Endothelial cell of umbilical vein (primary cell): Measurements from ENCODE around the gene SEMA4C. TPM values are rescaled to one million over a fixed set of nuclear protein-coding genes. Genes with fewer than 3 reads are reported as not detected.
A peak's percentile ranks its signal among the peaks of the same experiment; 100 is the strongest.

Experiments
- BruUV-seq: library from RNA; stranded (reverse); fragments of 400-500 nt; replicated peaks from 2 replicates; lab custom pipeline; 2021; lab: Mats Ljungman, UMichigan
- CTCF ChIA-PET: fragments of 300-600, 350-600 bp; sonication (Branson Sonifier 250); formaldehyde crosslinking; loops from one replicate; lab custom pipeline; 2021; ENCODE audit warnings: antibody characterized with exemption, inconsistent platforms; lab: Charles Lee
- POLR2A ChIA-PET: fragments of 300-600, 350-600 bp; sonication (Branson Sonifier 250); formaldehyde crosslinking; loops from one replicate; lab custom pipeline; 2021; ENCODE audit warnings: antibody characterized with exemption, inconsistent platforms; lab: Charles Lee
- DNase-seq: peaks from one replicate; pipeline ENCODE4 v3.0.0-alpha.2; 2011; ENCODE audit warnings: low read depth, low spot score
- FAIRE-seq: peaks from 2 replicates; lab custom pipeline; 2011; peaks lifted over from hg19 to GRCh38; lab: Jason Lieb, UNC
- H2AFZ ChIP-seq: 2 replicates; pipeline ENCODE4 v1.6.0; 2012; ENCODE audit warnings: low read depth, low read length, control low read depth, inconsistent platforms
- H3K27ac ChIP-seq: 2 replicates; pipeline ENCODE4 v1.5.1; 2011; ENCODE audit warnings: low read depth, mild to moderate bottlenecking, control low read depth, low read length, moderate library complexity; ENCODE audit not compliant: insufficient read depth
- H3K27me3 ChIP-seq, 2 experiments: 2 replicates each; pipeline versions ENCODE4 v1.6.0 to v1.6.1; 2011; ENCODE audit warnings: low read length in 2 of 2, mixed read lengths in 1 of 2; ENCODE audit not compliant: control insufficient read depth in 2 of 2, insufficient read depth in 2 of 2
- H3K36me3 ChIP-seq, 2 experiments: 2 replicates in 1 of 2; 3 replicates in 1 of 2; pipeline ENCODE4 v1.5.1; 2011; ENCODE audit warnings: low read length in 2 of 2, mild to moderate bottlenecking in 1 of 2, moderate library complexity in 1 of 2; ENCODE audit not compliant: control insufficient read depth in 2 of 2, insufficient read depth in 2 of 2; ENCODE audit errors: extremely low read depth in 1 of 2
- H3K4me1 ChIP-seq: 3 replicates; pipeline ENCODE4 v1.5.1; 2011; ENCODE audit warnings: mild to moderate bottlenecking, low read length; ENCODE audit not compliant: control insufficient read depth, insufficient read depth; ENCODE audit errors: extremely low read depth
- H3K4me2 ChIP-seq: 2 replicates; pipeline ENCODE4 v1.6.1; 2011; ENCODE audit warnings: low read length, control low read depth, mixed read lengths; ENCODE audit not compliant: insufficient read depth
- H3K4me3 ChIP-seq, 3 experiments: fragments of 200-600 bp in 1 of 3; sonication (generic), shearing (Covaris generic) in 1 of 3; replicated peaks in 1 of 3; 2 replicates each; pipeline ENCODE4 v1.5.1; 2011 to 2016; ENCODE audit warnings: control low read depth in 3 of 3, low read length in 3 of 3, mild to moderate bottlenecking in 2 of 3, inconsistent platforms in 1 of 3, low read depth in 1 of 3, moderate library complexity in 1 of 3; ENCODE audit not compliant: insufficient read depth in 1 of 3
- H3K79me2 ChIP-seq: 2 replicates; pipeline ENCODE4 v1.6.0; 2012; ENCODE audit warnings: low read length, inconsistent platforms; ENCODE audit not compliant: control insufficient read depth, insufficient read depth
- H3K9ac ChIP-seq: replicated peaks from 2 replicates; pipeline ENCODE3; 2011; ENCODE audit warnings: low read length, control low read depth; ENCODE audit not compliant: insufficient read depth; ENCODE audit errors: extremely low read depth
- H3K9me1 ChIP-seq: replicated peaks from 3 replicates; pipeline ENCODE4 v1.6.0; 2011; ENCODE audit warnings: mild to moderate bottlenecking, low read length; ENCODE audit not compliant: control insufficient read depth, insufficient read depth; ENCODE audit errors: extremely low read depth
- H3K9me3 ChIP-seq: replicated peaks from 2 replicates; pipeline ENCODE4 v1.5.1; 2012; ENCODE audit warnings: low read length, inconsistent platforms; ENCODE audit not compliant: control insufficient read depth, insufficient read depth
- H4K20me1 ChIP-seq: replicated peaks from 2 replicates; pipeline ENCODE3; 2011; ENCODE audit warnings: mild to moderate bottlenecking, low read length; ENCODE audit not compliant: control insufficient read depth, insufficient read depth; ENCODE audit errors: extremely low read depth
- CTCF ChIP-seq, 2 donors: IDR thresholded peaks; 1 replicate in 1 of 2; 2 replicates in 1 of 2; pipeline ENCODE4 v1.5.1; 2011; ENCODE audit warnings: low read length in 2 of 2, mild to moderate bottlenecking in 2 of 2, moderate library complexity in 2 of 2, control low read depth in 1 of 2, inconsistent platforms in 1 of 2, low read depth in 1 of 2; ENCODE audit not compliant: insufficient read depth in 1 of 2; ENCODE audit errors: extremely low read depth in 1 of 2
- EZH2 ChIP-seq: IDR thresholded peaks from 2 replicates; pipeline ENCODE4 v1.6.1; 2012; ENCODE audit warnings: borderline replicate concordance, low read depth, mild to moderate bottlenecking, moderate library complexity, low read length, inconsistent platforms; ENCODE audit not compliant: severe bottlenecking
- FOS ChIP-seq: IDR thresholded peaks from 2 replicates; pipeline ENCODE4 v1.6.1; 2011; ENCODE audit warnings: mild to moderate bottlenecking, low read length, moderate library complexity, borderline replicate concordance; ENCODE audit not compliant: insufficient read depth
- GATA2 ChIP-seq: IDR thresholded peaks from 2 replicates; pipeline ENCODE4 v1.7.0; 2011; ENCODE audit warnings: low read depth, mild to moderate bottlenecking, moderate library complexity, mixed read lengths, low read length; ENCODE audit not compliant: insufficient read length, insufficient read depth
- JUN ChIP-seq: IDR thresholded peaks from 2 replicates; pipeline ENCODE4 v1.6.1; 2011; ENCODE audit warnings: borderline replicate concordance, low read depth; ENCODE audit not compliant: insufficient read length, insufficient read depth
- MAX ChIP-seq: IDR thresholded peaks from 2 replicates; pipeline ENCODE4 v1.6.1; 2011; ENCODE audit not compliant: insufficient read depth, insufficient read length
- MYC ChIP-seq: IDR thresholded peaks from one replicate; pipeline ENCODE4 v1.6.1; 2011; ENCODE audit warnings: mild to moderate bottlenecking, low read depth, low read length
- POLR2A ChIP-seq: IDR thresholded peaks from 2 replicates; pipeline ENCODE4 v1.6.1; 2012; ENCODE audit warnings: low read depth, mild to moderate bottlenecking, control low read depth, low read length
- POLR2AphosphoS5 ChIP-seq: IDR thresholded peaks from 2 replicates; pipeline ENCODE4 v1.6.1; 2012; ENCODE audit warnings: low read depth, mild to moderate bottlenecking, control low read depth, low read length, moderate library complexity; ENCODE audit not compliant: insufficient read depth
- dilution Hi-C: fragments of 300-500 bp; cut with MboI; formaldehyde crosslinking; loops from one replicate; pipeline ENCODE4 v1.15.0; 2019; ENCODE audit warnings: low sequenced_read_pairs; ENCODE audit not compliant: extremely low pct_ligation_motif_present
- intact Hi-C: fragments of 100-400 bp; cut with micrococcal nuclease; formaldehyde crosslinking; loops from one replicate; pipeline ENCODE4 v1.10.0; 2022
- polyA plus RNA-seq, 4 experiments: library from polyadenylated mRNA; depleted of rRNA in 3 of 4; stranded (reverse) in 3 of 4; unstranded in 1 of 4; fragments of >200 nt; gene quantifications; 2 replicates each; pipeline versions ENCODE4 v1.2.1 to v1.2.3, GENCODE V29; 2011 to 2012; ENCODE audit warnings: missing spikeins in 1 of 4
- total RNA-seq: library from RNA; stranded (reverse); gene quantifications from 2 replicates; pipeline ENCODE4 v1.2.3, GENCODE V29; 2021

SEMA4C gene
- total and polyA plus RNA-seq, 2 donors (not counting 3 experiments of a cell fraction or from before 2014, with no cell fraction given), result 16.4 to 17.3 TPM

GRCh38 chr2:96870626-96871255, 861 bp upstream of the SEMA4C start:
- H4K20me1 ChIP-seq, result no peaks in the 10 kb centered on the region
- H3K9me1 ChIP-seq, result no peaks in the 10 kb centered on the region
- no peak overlapping the region for H3K9ac ChIP-seq
- ChIA-PET CTCF (interaction anchor here (0.7 to 6.5 kb wide), 4 partner anchors 12 to 80 kb away, joined by 3 to 81 read pairs (median 4); partner anchors contain the start of genes ANKRD39 and CNNM3), POLR2A (no interaction called here)
- TF ChIP-seq JUN (no peak), EZH2 (peak; percentile 78)
- H3K4me1 ChIP-seq, result peaks cover 29% of the 10 kb centered on the region
- peak overlapping the region in 1 of 3 experiments; percentile 59 for H3K4me3 ChIP-seq
- no peak overlapping the region for H3K27ac ChIP-seq
- H3K4me2 ChIP-seq, result no peak overlapping the region
- peaks cover 12 to 16% of the 10 kb centered on the region in 2 experiments for H3K27me3 ChIP-seq
- H2AFZ ChIP-seq, result no peak overlapping the region
- intact Hi-C loops, result no loop called here
- H3K36me3 ChIP-seq, result no peaks in the 10 kb centered on the region
- dilution Hi-C loops, result no loop called here
- H3K9me3 ChIP-seq, result no peaks in the 10 kb centered on the region
- H3K79me2 ChIP-seq, result no peaks in the 10 kb centered on the region
- DNase-seq, result peak; percentile 30
- BruUV-seq, result no TSS peak
- FAIRE-seq, result no peak

- BruUV-seq, result no TSS peak
- FAIRE-seq, result peak; percentile 12
- no peaks in the 10 kb centered on the region for H3K9me1 ChIP-seq
- peaks cover 10 to 16% of the 10 kb centered on the region in 2 experiments for H3K27me3 ChIP-seq
- peak overlapping the region; percentile 60 for H3K4me2 ChIP-seq
- ChIA-PET POLR2A (interaction anchor here (1.1 kb wide), 1 partner anchor 12 kb away, joined by 6 read pairs; the partner anchor contains the start of gene ANKRD39), CTCF (interaction anchor here (1.0 to 6.5 kb wide), 7 partner anchors 10 to 85 kb away, joined by 3 to 81 read pairs (median 4); partner anchors contain the start of genes ANKRD39 and CNNM3)
- peak overlapping the region; percentile 76 for H3K9ac ChIP-seq
- DNase-seq, result peak; percentile 55
- dilution Hi-C loops, result no loop called here
- peaks cover 34% of the 10 kb centered on the region for H3K4me1 ChIP-seq
- no peaks in the 10 kb centered on the region for H3K79me2 ChIP-seq
- H2AFZ ChIP-seq, result peak overlapping the region; percentile 47
- no peaks in the 10 kb centered on the region for H3K9me3 ChIP-seq
- TF ChIP-seq MYC (no peak), EZH2 (no peak), FOS (no peak), JUN (no peak), POLR2A (no peak), MAX (no peak), CTCF (IDR thresholded peaks at IDR 0.05; ENCODE audit: extremely low read depth in 1 of 2, insufficient read depth in 1 of 2, low read depth in 1 of 2, low read length in 2 of 2) (no peak), POLR2AphosphoS5 (no peak), GATA2 (no peak)
- H3K27ac ChIP-seq, result no peak overlapping the region
- peaks cover 4 to 13% of the 10 kb centered on the region in 2 experiments for H3K36me3 ChIP-seq
- H4K20me1 ChIP-seq, result no peaks in the 10 kb centered on the region
- intact Hi-C loops, result no loop called here
- H3K4me3 ChIP-seq, result peak overlapping the region; percentile 59 to 86 (median 65)
Observed at GRCh38 chr2:96869281-96869821, 529 bp downstream of the SEMA4C start.
